ENCODE results near the gene GNB3.

- TF ChIP-seq RAD21 (IDR thresholded peaks at IDR 0.05; ENCODE audit: low read length) (no peak), USF2 (IDR thresholded peaks at IDR 0.05; ENCODE audit: borderline replicate concordance, low read depth, low read length) (no peak)
These were observed 8.6 kb upstream of the GNB3 start for GRCh38 chr12:6832125-6832524.

Data from SK-N-SH (cell line).